ENCODE data around the gene DKK3. TPM values are rescaled to one million over a fixed set of nuclear protein-coding genes. Genes with fewer than 3 reads are reported as not detected.

The DKK3 gene
- total RNA-seq, 1 donor from 2014 or later, result 23.9 TPM

- no peak overlapping the region for H3K4me3 ChIP-seq
- no peak overlapping the region for H3K27ac ChIP-seq
- no peaks in the 10 kb centered on the region for H3F3A ChIP-seq (ENCODE audit: low read depth)
- no peak overlapping the region for H3K9ac ChIP-seq
- H2AFZ ChIP-seq (replicated peaks), result no peak overlapping the region
- H3K27me3 ChIP-seq, result no peaks in the 10 kb centered on the region
- H3K4me2 ChIP-seq, result no peak overlapping the region
- no peaks in the 10 kb centered on the region for H3K36me3 ChIP-seq
- H3K79me2 ChIP-seq (ENCODE audit: low read depth), result no peaks in the 10 kb centered on the region
- Mint-ChIP-seq H3K4me1 (peaks cover 56% of the 10 kb centered on the region), H3K4me3 (no peak overlapping the region), H3K27ac (no peak overlapping the region), H3K36me3 (peaks cover 12% of the 10 kb centered on the region), H3K27me3 (ENCODE audit: insufficient read depth, low read depth) (peaks cover 6% of the 10 kb centered on the region), H3K9me3 (no peaks in the 10 kb centered on the region)
- DNase-seq (ENCODE audit: low spot score), result no peak
- H4K20me1 ChIP-seq (ENCODE audit: low read depth), result no peaks in the 10 kb centered on the region
- H3K9me3 ChIP-seq (ENCODE audit: low read depth), result no peaks in the 10 kb centered on the region
- peaks cover 22% of the 10 kb centered on the region for H3K4me1 ChIP-seq
- TF ChIP-seq EZH2 (IDR thresholded peaks at IDR 0.05) (no peak), EZH2phosphoT487 (IDR thresholded peaks at IDR 0.05) (no peak), CTCF (IDR thresholded peaks at IDR 0.05) (no peak)
Observed at GRCh38 chr11:11967669-11968510, 40.5 kb downstream of the DKK3 start.

DNA sequence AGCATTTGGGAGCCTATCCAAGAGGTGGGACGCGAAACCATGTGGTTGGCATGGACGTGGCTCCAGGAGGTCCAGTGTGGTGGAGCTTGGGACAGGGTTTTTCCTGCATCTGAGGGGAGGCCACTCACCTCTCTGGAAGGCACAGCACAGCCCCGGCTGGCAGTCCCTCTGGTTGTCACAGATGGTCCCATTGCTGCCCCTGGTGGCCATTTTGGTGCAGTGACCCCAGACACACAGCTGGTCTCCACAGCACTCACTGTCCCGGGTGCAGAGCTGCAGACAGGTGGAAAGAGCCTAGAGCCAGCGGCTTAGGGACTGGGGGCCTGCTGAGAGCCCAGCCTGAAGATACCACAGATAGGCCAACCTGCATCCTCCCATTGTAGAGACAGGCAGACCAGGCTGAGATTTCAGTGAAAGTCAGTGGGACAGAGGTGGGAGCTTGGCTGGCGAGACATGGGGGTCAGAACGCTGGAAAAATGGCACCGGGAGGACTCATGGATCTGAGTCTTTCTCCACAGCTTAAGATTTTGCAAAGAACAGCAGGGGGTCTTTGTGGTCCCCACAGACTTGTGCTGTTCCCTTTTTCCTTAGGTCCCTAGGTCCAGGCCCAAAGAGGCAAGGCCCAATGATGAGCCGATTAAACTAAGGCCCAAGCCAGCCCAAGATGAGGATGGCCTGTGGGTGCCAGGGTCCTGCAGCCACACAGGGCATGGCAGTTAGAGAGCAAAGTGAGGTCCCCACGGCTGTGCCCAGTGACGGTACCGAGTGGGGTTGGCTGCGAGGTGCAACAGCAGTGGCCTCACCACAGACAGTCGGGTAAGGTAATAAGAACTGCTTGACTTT, 41.4 kb downstream of the DKK3 start:
- no peak overlapping the region for H3K4me3 Mint-ChIP-seq
- H3K4me1 Mint-ChIP-seq, result peaks cover 48% of the 10 kb centered on the region
- peaks cover 18% of the 10 kb centered on the region for H3K36me3 Mint-ChIP-seq
- TF ChIP-seq CTCF (IDR thresholded peaks at IDR 0.05) (peak; percentile 81), EZH2phosphoT487 (IDR thresholded peaks at IDR 0.05) (no peak), EZH2 (IDR thresholded peaks at IDR 0.05) (no peak)
- Histone ChIP-seq H3F3A (ENCODE audit: low read depth) (no peaks in the 10 kb centered on the region), H3K9ac (no peak overlapping the region), H4K20me1 (ENCODE audit: low read depth) (no peaks in the 10 kb centered on the region), H3K9me3 (ENCODE audit: low read depth) (no peaks in the 10 kb centered on the region), H3K27me3 (no peaks in the 10 kb centered on the region), H3K36me3 (no peaks in the 10 kb centered on the region), H3K4me2 (no peak overlapping the region), H3K4me1 (peaks cover 14% of the 10 kb centered on the region), H2AFZ (replicated peaks) (no peak overlapping the region), H3K4me3 (no peak overlapping the region), H3K79me2 (ENCODE audit: low read depth) (no peaks in the 10 kb centered on the region), H3K27ac (no peak overlapping the region)
- H3K27ac Mint-ChIP-seq, result peak overlapping the region; percentile 46
- peak; percentile 88 for DNase-seq (ENCODE audit: low spot score)
- peaks cover 6% of the 10 kb centered on the region for H3K27me3 Mint-ChIP-seq (ENCODE audit: insufficient read depth, low read depth)
- no peaks in the 10 kb centered on the region for H3K9me3 Mint-ChIP-seq

DNA sequence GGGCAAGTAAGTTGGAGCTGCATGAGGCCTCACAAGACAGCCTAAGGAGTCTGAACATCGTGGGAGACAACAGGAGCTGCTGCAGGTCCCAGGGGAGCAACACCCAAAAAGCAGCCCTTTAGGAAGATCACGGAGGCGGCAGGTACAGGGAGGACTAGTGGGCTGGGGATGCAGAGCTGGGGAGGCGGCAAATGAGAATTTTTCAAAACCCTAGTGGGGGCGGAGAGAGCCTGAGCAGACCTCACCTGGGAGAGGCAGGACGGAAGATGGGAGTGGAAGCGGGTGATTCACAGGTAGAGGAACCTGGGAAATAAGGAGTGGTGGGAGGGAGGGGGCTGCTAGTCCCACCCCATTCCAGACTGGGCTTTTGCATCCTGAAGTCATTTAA, 42.1 kb downstream of the DKK3 start:
- no peaks in the 10 kb centered on the region for H3F3A ChIP-seq (ENCODE audit: low read depth)
- H3K4me3 ChIP-seq, result no peak overlapping the region
- Mint-ChIP-seq H3K36me3 (peaks cover 19% of the 10 kb centered on the region), H3K27ac (peak overlapping the region; percentile 18), H3K9me3 (no peaks in the 10 kb centered on the region), H3K27me3 (ENCODE audit: insufficient read depth, low read depth) (peaks cover 6% of the 10 kb centered on the region), H3K4me1 (peaks cover 41% of the 10 kb centered on the region), H3K4me3 (no peak overlapping the region)
- H3K9me3 ChIP-seq (ENCODE audit: low read depth), result no peaks in the 10 kb centered on the region
- no peak overlapping the region for H3K27ac ChIP-seq
- no peaks in the 10 kb centered on the region for H3K36me3 ChIP-seq
- no peak for TF ChIP-seq CTCF (IDR thresholded peaks at IDR 0.05)
- TF ChIP-seq EZH2 (IDR thresholded peaks at IDR 0.05), result no peak
- no peak for TF ChIP-seq EZH2phosphoT487 (IDR thresholded peaks at IDR 0.05)
- H3K9ac ChIP-seq, result no peak overlapping the region
- H3K27me3 ChIP-seq, result no peaks in the 10 kb centered on the region
- H3K4me1 ChIP-seq, result peaks cover 11% of the 10 kb centered on the region
- no peak for DNase-seq (ENCODE audit: low spot score)
- H3K79me2 ChIP-seq (ENCODE audit: low read depth), result no peaks in the 10 kb centered on the region
- H2AFZ ChIP-seq (replicated peaks), result no peak overlapping the region
- no peaks in the 10 kb centered on the region for H4K20me1 ChIP-seq (ENCODE audit: low read depth)
- H3K4me2 ChIP-seq, result no peak overlapping the region

Data from neural progenitor cell (in vitro differentiated cells).